ENCODE measurements around the gene B4GALNT2.
A peak's percentile ranks its signal among the peaks of the same experiment; 100 is the strongest.
"Not testable (repeated sequence)": the region's sequence is repeated elsewhere in the genome, so short reads cannot be mapped to it uniquely, and the experiment has no call there.

B4GALNT2 gene

DNA sequence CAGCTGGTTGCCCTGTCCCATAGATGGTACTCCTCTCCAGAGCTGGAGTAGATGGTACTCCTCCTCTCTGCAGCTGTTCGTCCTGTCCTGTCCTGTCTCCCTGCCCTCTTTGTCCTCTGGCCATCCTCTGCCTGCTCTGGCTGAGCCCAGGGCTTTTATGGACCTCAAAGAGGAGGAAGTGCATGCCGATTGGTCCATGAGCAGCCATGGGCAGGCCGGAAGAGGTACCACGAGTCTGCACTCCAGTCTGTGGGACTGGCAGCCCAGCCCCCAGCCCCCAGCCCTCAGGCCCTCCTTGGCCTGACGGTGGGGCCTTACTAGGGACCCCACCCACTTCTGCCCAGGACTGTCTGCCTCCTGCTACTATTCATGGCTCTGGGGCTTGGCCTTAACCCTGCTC, 50.8 kb downstream of the B4GALNT2 start:
- no peak for TF ChIP-seq CTCF (IDR thresholded peaks at IDR 0.05; ENCODE audit: insufficient read depth, low read depth, low read length, missing control alignments)
- DNase-seq (ENCODE audit: low read depth), result no peak
- H3K4me3 ChIP-seq (ENCODE audit: low read depth, low read length), result no peak overlapping the region

DNA sequence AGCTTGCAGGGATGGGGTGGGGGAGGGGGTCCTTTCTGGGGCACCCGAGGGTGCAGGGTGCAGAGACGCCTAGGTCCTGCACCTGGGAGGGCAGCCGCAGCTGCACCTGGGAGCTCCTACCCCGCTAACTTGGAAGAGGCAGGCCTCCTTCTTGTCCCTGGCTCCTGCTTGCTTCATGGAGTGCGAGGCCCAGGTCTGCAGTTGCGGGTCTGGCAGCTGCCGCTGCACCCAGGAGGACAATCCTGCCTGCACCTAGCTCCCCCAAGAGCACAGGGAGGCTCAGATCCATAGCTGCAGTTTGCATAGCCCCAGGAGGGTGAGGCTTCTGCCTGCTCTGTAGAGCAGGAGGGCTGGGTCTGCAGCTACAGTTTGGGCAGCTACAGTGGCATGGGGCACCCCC, 51.2 kb downstream of the B4GALNT2 start:
- no peak for TF ChIP-seq CTCF (IDR thresholded peaks at IDR 0.05; ENCODE audit: insufficient read depth, low read depth, low read length, missing control alignments)
- no peak for DNase-seq (ENCODE audit: low read depth)
- H3K4me3 ChIP-seq (ENCODE audit: low read depth, low read length), result no peak overlapping the region

GRCh38 chr17:49184522-49184921, 52.0 kb downstream of the B4GALNT2 start:
- DNase-seq (ENCODE audit: low read depth); H3K4me3 ChIP-seq (ENCODE audit: low read depth, low read length): not testable (repeated sequence)

- not testable (repeated sequence) for H3K4me3 ChIP-seq (ENCODE audit: low read depth, low read length); DNase-seq (ENCODE audit: low read depth)
Measured at GRCh38 chr17:49185381-49185780, 52.8 kb downstream of the B4GALNT2 start.

- no peak for TF ChIP-seq CTCF (IDR thresholded peaks at IDR 0.05; ENCODE audit: insufficient read depth, low read depth, low read length, missing control alignments)
- H3K4me3 ChIP-seq (ENCODE audit: low read depth, low read length), result no peak overlapping the region
- no peak for DNase-seq (ENCODE audit: low read depth)
Measured at GRCh38 chr17:49187301-49187700, 54.7 kb downstream of the B4GALNT2 start.

- no peak for DNase-seq (ENCODE audit: low read depth)
- no peak for TF ChIP-seq CTCF (IDR thresholded peaks at IDR 0.05; ENCODE audit: insufficient read depth, low read depth, low read length, missing control alignments)
- H3K4me3 ChIP-seq (ENCODE audit: low read depth, low read length), result no peak overlapping the region
Measured at GRCh38 chr17:49190932-49191331, 58.4 kb downstream of the B4GALNT2 start.

- peak; percentile 89 for DNase-seq (ENCODE audit: low read depth)
- no peak for TF ChIP-seq CTCF (IDR thresholded peaks at IDR 0.05; ENCODE audit: insufficient read depth, low read depth, low read length, missing control alignments)
- H3K4me3 ChIP-seq (ENCODE audit: low read depth, low read length), result peak overlapping the region; percentile 80
Measured at GRCh38 chr17:49191409-49191916, 58.9 kb downstream of the B4GALNT2 start.

GRCh38 chr17:49191917-49192741, 59.6 kb downstream of the B4GALNT2 start:
- TF ChIP-seq CTCF (IDR thresholded peaks at IDR 0.05; ENCODE audit: insufficient read depth, low read depth, low read length, missing control alignments), result peak; percentile 40
- DNase-seq (ENCODE audit: low read depth), result peak; percentile 94
- H3K4me3 ChIP-seq (ENCODE audit: low read depth, low read length), result peak overlapping the region; percentile 80

Measured in GM12865 (cell line).